Liver (tissue), 9 donors: Measurements from ENCODE around the gene SEC61B. TPM values are rescaled to one million over a fixed set of nuclear protein-coding genes. Genes with fewer than 3 reads are reported as not detected.

Experiments used
- DNase-seq: peaks from one replicate; pipeline ENCODE4 v3.0.0-alpha.2; 2017; ENCODE audit warnings: low spot score
- H3K27ac ChIP-seq, 2 donors: one replicate each; pipeline ENCODE4 v1.7.0; 2013; ENCODE audit warnings: inconsistent platforms in 2 of 2, low read length in 2 of 2, control low read depth in 1 of 2, low read depth in 1 of 2, mild to moderate bottlenecking in 1 of 2
- H3K27me3 ChIP-seq, 4 donors: one replicate each; pipeline versions ENCODE4 v1.6.1 to v1.7.0; 2013; ENCODE audit warnings: low read length in 3 of 4, inconsistent platforms in 1 of 4, mild to moderate bottlenecking in 1 of 4, moderate library complexity in 1 of 4; ENCODE audit not compliant: control insufficient read depth in 4 of 4, insufficient read depth in 4 of 4
- H3K36me3 ChIP-seq, 4 donors: one replicate each; pipeline versions ENCODE4 v1.6.1 to v1.7.0; 2013; ENCODE audit warnings: low read length in 3 of 4, mild to moderate bottlenecking in 3 of 4, low read depth in 1 of 4, moderate library complexity in 1 of 4; ENCODE audit not compliant: control insufficient read depth in 4 of 4, insufficient read depth in 3 of 4
- H3K4me1 ChIP-seq, 4 donors: one replicate each; pipeline versions ENCODE4 v1.6.1 to v1.7.0; 2013; ENCODE audit warnings: low read length in 3 of 4, mild to moderate bottlenecking in 3 of 4, moderate library complexity in 1 of 4; ENCODE audit not compliant: control insufficient read depth in 4 of 4, insufficient read depth in 4 of 4
- H3K4me3 ChIP-seq, 3 donors: one replicate each; pipeline versions ENCODE4 v1.6.1 to v1.7.0; 2013; ENCODE audit warnings: low read length in 3 of 3, control low read depth in 1 of 3, low read depth in 1 of 3, mild to moderate bottlenecking in 1 of 3
- H3K9ac ChIP-seq, 2 donors: one replicate each; pipeline ENCODE4 v1.7.0; 2013; ENCODE audit warnings: low read length in 2 of 2, mild to moderate bottlenecking in 2 of 2, moderate library complexity in 2 of 2, control low read depth in 1 of 2, low read depth in 1 of 2
- H3K9me3 ChIP-seq, 4 donors: one replicate each; pipeline versions ENCODE4 v1.6.1 to v1.7.0; 2013; ENCODE audit warnings: low read length in 3 of 4; ENCODE audit not compliant: control insufficient read depth in 4 of 4
- ATF3 ChIP-seq: IDR thresholded peaks from 2 replicates; pipeline ENCODE4 v1.6.1; 2016; ENCODE audit warnings: antibody characterized with exemption
- CTCF ChIP-seq: fragments of 150-350 bp; IDR thresholded peaks from 2 replicates; pipeline ENCODE4 v1.5.1; 2017; ENCODE audit warnings: improper control_type of control experiment, low read depth, low read length; ENCODE audit not compliant: missing input control
- EGR1 ChIP-seq, 2 donors: IDR thresholded peaks; 2 replicates each; pipeline ENCODE4 v1.6.1; 2016 to 2018; ENCODE audit warnings: antibody characterized with exemption in 2 of 2, low read depth in 2 of 2
- FOXA1 ChIP-seq: IDR thresholded peaks from 2 replicates; pipeline ENCODE4 v1.6.1; 2016; ENCODE audit warnings: antibody characterized with exemption
- FOXA2 ChIP-seq: IDR thresholded peaks from 2 replicates; pipeline ENCODE4 v1.6.1; 2016; ENCODE audit warnings: antibody characterized with exemption
- HNF4A ChIP-seq, 2 donors: conservative IDR thresholded peaks; 2 replicates each; pipeline ENCODE4 v1.6.1; 2016; ENCODE audit warnings: antibody characterized with exemption in 2 of 2, mild to moderate bottlenecking in 2 of 2
- HNF4G ChIP-seq: IDR thresholded peaks from 2 replicates; pipeline ENCODE4 v1.6.1; 2016; ENCODE audit warnings: antibody characterized with exemption
- JUND ChIP-seq, 2 donors: IDR thresholded peaks; 2 replicates each; pipeline ENCODE4 v1.6.1; 2016; ENCODE audit warnings: antibody characterized with exemption in 2 of 2
- MAX ChIP-seq: IDR thresholded peaks from 2 replicates; pipeline ENCODE4 v1.6.1; 2016; ENCODE audit warnings: antibody characterized with exemption
- NR2F2 ChIP-seq: IDR thresholded peaks from 2 replicates; pipeline ENCODE4 v1.6.1; 2016; ENCODE audit warnings: antibody characterized with exemption
- RAD21 ChIP-seq, 2 donors: IDR thresholded peaks; 2 replicates each; pipeline ENCODE4 v1.6.1; 2016; ENCODE audit warnings: antibody characterized with exemption in 2 of 2, mild to moderate bottlenecking in 2 of 2
- REST ChIP-seq: IDR thresholded peaks from 2 replicates; pipeline ENCODE4 v1.6.1; 2016; ENCODE audit warnings: antibody characterized with exemption, mild to moderate bottlenecking
- RXRA ChIP-seq, 2 donors: IDR thresholded peaks; 2 replicates each; pipeline ENCODE4 v1.6.1; 2017 to 2018; ENCODE audit warnings: antibody characterized with exemption in 2 of 2, mild to moderate bottlenecking in 1 of 2
- SP1 ChIP-seq: IDR thresholded peaks from 2 replicates; pipeline ENCODE4 v1.6.1; 2018; ENCODE audit warnings: antibody characterized with exemption, mild to moderate bottlenecking
- TAF1 ChIP-seq: conservative IDR thresholded peaks from 2 replicates; pipeline ENCODE4 v1.6.1; 2016; ENCODE audit warnings: antibody characterized with exemption, mild to moderate bottlenecking
- YY1 ChIP-seq: IDR thresholded peaks from 2 replicates; pipeline ENCODE4 v1.6.1; 2016; ENCODE audit warnings: antibody characterized with exemption, mild to moderate bottlenecking
- ZBTB33 ChIP-seq: IDR thresholded peaks from 2 replicates; pipeline ENCODE4 v1.6.1; 2016; ENCODE audit warnings: antibody characterized with exemption
- WGBS: extraction: QIAGEN DNeasy Blood & Tissue Kit; methylation state at CpG from one replicate; pipeline ENCODE4 v1.1.7; 2013; 5-methylcytosine and 5-hydroxymethylcytosine counted together
- polyA plus RNA-seq, 2 donors: library from polyadenylated mRNA; stranded (reverse) in 1 of 2; unstranded in 1 of 2; fragments of 200-250 nt in 1 of 2; fragments of >200 nt in 1 of 2; fragmentation: Nextera tagmentation in 1 of 2; extraction: Ambion mirVana in 1 of 2; gene quantifications; one replicate each; pipeline versions ENCODE4 v1.2.1 to v1.2.3, GENCODE V29; 2013 to 2015
- total RNA-seq, 2 donors: library from RNA; depleted of rRNA; stranded (reverse); fragments of >200 nt; gene quantifications; one replicate each; pipeline ENCODE4 v1.2.3, GENCODE V29; 2014
- donor health status: healthy.
- donor health status: healthy.
- donor health status: healthy.
- donor health status: healthy.
- donor health status: healthy.

SEC61B gene
- total and polyA plus RNA-seq, 4 donors, result 84.1 to 431 (median 228) TPM

- H3K4me3 ChIP-seq, result no peak overlapping the region
- H3K9ac ChIP-seq, result no peak overlapping the region
- no peak for DNase-seq
- no peaks in the 10 kb centered on the region for H3K36me3 ChIP-seq
- H3K27me3 ChIP-seq, result no peaks in the 10 kb centered on the region
- TF ChIP-seq FOXA1, result no peak
- TF ChIP-seq FOXA2, result no peak
- TF ChIP-seq ATF3, result no peak
- no peak for TF ChIP-seq REST
- no peak for TF ChIP-seq RXRA (IDR thresholded peaks at IDR 0.05)
- TF ChIP-seq SP1, result no peak
- TF ChIP-seq HNF4A (conservative IDR thresholded peaks at IDR 0.05), result no peak
- no peak for TF ChIP-seq YY1
- TF ChIP-seq NR2F2, result no peak
- TF ChIP-seq ZBTB33, result no peak
- no peak for TF ChIP-seq CTCF
- no peak for TF ChIP-seq EGR1 (IDR thresholded peaks at IDR 0.05; ENCODE audit: low read depth in 2 of 2)
- WGBS, result 80% methylated on average over 2 of the region's 2 CpGs
- peaks cover 0 to 10% (median 4%) of the 10 kb centered on the region in 4 donors for H3K4me1 ChIP-seq
- H3K9me3 ChIP-seq, result no peaks in the 10 kb centered on the region
- H3K27ac ChIP-seq, result no peak overlapping the region
Observed at GRCh38 chr9:99265691-99266090, 43.6 kb downstream of the SEC61B start.

- H3K36me3 ChIP-seq, result no peaks in the 10 kb centered on the region
- H3K9me3 ChIP-seq, result no peaks in the 10 kb centered on the region
- DNase-seq, result peak; percentile 73
- 14% methylated on average over 17 of the region's 17 CpGs for WGBS
- H3K9ac ChIP-seq, result no peak overlapping the region
- TF ChIP-seq MAX (peak; percentile 43), TAF1 (no peak), ZBTB33 (peak; percentile 19), CTCF (peak; percentile 75), RXRA (IDR thresholded peaks at IDR 0.05) (peak; percentile 60 to 70), SP1 (peak; percentile 25), HNF4G (peak; percentile 17), JUND (IDR thresholded peaks at IDR 0.05) (peak in 1 of 2 donors; percentile 11), RAD21 (IDR thresholded peaks at IDR 0.05) (peak; percentile 89 to 91), NR2F2 (no peak), HNF4A (conservative IDR thresholded peaks at IDR 0.05) (peak; percentile 76 to 78)
- H3K27me3 ChIP-seq, result no peaks in the 10 kb centered on the region
- peaks cover 0 to 10% (median 4%) of the 10 kb centered on the region in 4 donors for H3K4me1 ChIP-seq
- H3K27ac ChIP-seq, result no peak overlapping the region
- no peak overlapping the region for H3K4me3 ChIP-seq
Observed at GRCh38 chr9:99266255-99267023, 44.4 kb downstream of the SEC61B start.
